NOMO-1 treated with dmso at 0.1 percent for 144 hours (cell line): ENCODE results near the gene PLD4.

Experiments used
- DNase-seq: peaks from one replicate; lab custom pipeline; 2025; ENCODE audit not compliant: unreplicated experiment; lab: John Stamatoyannopoulos, UW

PLD4 gene

GRCh38 chr14:104953896-104954656 is 29.4 kb downstream of the PLD4 start:
- DNase-seq = no peak

GRCh38 chr14:104954746-104955395 is 30.2 kb downstream of the PLD4 start:
- DNase-seq = no peak

DNA sequence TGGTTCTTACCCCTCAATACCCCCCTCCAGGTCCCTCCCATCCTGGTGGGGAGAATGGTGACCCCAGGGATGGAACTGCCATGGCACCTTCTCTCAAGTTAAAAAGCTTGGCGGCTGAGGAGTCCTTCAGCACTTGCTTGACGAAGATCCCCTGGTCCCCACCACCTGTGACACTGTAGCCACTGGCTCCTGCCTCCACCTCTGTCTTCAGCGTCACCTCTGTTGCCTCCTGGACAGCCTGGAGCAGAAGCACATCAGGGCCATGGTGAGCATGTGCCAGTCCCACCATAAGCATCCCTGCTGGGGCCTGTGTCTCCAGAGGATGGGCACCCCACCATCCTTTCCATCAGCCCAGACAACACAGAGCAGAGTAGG is 30.7 kb downstream of the PLD4 start:
- DNase-seq = no peak

GRCh38 chr14:104956290-104956890 is 31.7 kb downstream of the PLD4 start:
- DNase-seq = no peak

DNA sequence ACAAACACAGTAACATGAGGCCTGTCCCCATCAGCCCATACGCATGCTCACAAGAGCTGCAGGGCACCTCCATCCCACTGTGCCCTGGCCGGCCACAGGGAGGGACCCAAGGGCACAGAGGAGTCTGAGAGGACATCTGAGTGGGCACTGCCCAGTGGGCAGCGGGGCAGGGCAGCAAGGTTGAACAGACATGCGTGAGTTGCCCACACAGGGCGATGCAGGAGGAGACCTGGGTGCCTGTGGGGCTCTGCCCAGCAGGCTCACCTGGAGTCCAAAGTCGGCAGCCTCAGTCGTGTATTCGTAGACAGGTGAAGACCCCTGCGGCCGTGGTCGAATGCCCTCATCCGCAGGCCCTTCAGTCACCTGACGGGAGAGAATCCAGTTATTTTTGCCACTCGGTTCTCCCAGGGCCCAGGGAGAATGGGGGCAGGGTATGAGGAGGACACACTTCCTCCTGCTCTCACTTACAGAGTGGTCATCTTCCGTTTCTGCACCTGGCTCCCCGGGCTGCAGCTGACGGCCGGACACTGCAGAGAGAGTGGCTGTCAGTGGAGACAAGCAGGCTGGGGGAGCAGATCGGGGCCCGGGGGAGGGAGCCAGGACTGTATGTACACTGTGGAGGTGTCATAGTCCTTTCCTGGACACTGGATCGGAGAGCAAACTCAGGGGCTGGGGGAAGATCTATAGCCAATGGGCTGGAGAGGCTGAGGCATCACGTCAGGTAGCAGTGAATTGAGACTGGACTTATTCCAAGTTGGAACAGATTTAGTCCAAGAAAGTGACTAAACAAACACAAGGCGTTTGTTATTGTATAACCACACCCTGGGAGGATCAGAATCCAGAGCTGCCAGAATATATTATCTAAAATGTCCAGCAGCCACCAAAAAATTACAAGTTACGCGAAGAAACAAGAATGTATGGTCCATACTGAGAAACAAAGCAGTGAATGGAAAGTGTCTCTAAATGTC is 32.8 kb downstream of the PLD4 start:
- no peak for DNase-seq

DNA sequence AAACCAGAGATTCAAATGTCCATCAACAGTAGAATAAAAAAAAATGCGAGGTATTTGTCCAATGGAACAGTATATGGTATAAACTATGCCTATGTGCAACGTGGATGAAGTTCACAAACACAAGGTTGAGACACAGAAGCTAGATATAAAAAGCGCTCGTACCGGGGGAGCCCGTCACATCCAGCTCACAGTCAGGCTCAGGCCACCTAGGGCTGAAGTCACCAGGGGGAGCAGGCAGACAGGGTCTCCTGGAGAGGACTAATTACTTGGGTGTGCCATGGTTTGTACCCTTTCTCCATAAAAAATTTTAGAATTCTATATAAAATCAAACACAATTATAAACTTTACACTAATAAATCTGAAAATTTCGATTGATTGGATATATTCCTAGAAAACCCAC is 39.9 kb downstream of the PLD4 start:
- DNase-seq = no peak

DNA sequence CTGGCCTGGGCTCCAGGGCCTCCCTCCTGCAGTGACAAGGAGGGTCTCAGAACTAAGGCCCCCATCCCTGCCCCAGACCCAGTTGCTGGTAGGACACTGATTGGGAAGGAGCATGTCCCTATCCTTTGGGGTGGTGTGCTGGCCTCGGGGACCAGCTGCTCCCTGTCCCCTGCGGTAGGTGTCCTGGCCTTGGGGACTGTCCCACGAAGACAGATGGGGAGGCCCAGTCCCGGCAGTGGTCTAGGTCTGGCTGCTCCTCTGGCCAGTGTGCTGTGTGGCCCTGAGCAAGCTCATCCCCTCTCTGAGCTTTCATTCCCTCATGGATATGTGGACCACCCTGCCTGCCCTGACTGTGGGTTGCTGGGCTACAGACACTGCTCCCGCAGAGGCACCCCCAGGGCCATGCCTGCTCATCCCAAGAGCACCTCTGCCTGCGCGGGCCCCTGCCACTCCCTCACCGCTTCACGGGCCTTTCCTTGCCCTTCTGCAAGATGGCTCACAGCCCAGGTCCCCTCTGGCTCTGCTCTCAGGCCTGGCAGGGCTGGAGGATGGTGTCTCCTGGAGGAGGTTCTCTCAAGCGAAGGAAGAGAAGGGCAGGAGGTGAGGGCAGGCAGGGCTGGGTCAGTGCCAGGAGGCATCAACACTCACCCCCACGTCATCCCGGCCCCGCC is 41.0 kb downstream of the PLD4 start:
- DNase-seq = no peak

DNA sequence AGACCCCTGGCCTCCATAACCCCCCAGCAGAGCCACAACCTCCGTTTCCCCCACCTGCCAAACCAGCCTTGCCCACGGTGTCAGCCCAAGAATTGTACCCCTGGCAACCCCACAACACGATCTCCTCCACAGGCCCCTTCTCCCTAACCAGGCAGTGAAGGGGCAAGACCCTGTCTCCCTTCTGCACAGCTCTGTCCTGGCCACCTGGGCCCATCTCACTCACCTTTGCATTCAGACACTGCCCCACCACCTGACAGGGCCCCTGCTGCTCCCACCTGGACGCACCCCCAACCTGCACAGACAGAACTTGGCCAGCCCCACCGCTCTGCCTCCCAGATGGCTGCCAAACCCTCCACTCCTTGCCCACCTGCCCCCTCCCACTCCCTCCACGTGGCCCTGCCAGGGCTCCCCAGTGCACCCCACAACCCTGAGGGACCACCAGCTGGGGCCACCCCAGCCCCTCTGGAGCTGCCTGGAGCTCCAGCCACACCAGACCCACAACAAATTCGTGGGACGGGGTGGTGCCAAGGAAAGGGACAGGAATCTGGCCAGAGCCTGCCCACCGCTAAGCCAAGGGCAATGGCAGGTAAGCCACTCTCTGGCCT is 41.7 kb downstream of the PLD4 start:
- DNase-seq = no peak

DNA sequence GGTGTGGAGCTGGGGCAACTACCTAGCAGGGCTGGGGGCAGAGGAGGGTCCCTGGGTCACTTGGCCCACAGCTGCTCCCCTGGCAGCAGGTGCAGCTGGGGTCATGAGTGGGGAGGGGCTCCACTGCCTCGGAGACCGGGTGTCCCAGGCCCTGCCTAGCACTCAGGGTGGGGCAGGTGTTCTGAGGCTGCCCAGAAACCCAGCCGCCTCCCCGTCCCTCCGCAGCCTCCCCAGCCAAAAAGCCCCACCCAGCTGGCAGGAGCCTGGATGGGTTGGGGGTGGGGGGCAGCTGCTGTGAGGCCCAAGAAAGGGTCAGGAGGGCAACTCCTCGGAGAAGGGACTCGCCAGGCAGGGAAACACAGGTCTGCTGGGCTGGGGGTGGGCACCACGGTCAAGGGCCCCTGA is 42.3 kb downstream of the PLD4 start:
- no peak for DNase-seq

GRCh38 chr14:104967386-104968152 is 42.9 kb downstream of the PLD4 start:
- no peak for DNase-seq

GRCh38 chr14:104968153-104968527 is 43.5 kb downstream of the PLD4 start:
- DNase-seq = no peak

- DNase-seq = no peak
These were observed 44.1 kb downstream of the PLD4 start for GRCh38 chr14:104968541-104969401.

DNA sequence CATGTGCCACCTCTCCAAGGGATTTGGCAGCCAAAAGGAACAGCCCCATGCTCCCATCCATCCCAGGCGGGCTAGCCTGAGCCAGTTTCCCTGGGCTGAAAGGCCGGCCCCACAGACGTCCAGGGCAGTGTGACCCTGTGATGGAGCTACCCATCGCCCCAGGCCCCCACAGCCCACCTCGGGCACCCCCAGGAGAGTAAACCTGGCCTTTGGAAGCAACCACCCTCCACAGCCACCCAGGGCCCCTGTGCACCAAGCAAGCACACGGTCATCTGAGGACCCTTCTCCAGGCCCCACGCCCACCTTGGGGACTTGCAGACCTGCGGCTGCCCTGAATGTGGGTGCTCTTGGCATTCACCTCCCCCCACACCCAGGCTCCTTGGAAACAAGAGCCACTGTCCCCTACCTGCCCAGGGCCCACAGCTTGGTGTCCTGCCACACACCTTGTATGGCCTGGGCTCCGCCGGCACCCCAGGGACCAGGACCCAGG is 45.1 kb downstream of the PLD4 start:
- DNase-seq = no peak

DNA sequence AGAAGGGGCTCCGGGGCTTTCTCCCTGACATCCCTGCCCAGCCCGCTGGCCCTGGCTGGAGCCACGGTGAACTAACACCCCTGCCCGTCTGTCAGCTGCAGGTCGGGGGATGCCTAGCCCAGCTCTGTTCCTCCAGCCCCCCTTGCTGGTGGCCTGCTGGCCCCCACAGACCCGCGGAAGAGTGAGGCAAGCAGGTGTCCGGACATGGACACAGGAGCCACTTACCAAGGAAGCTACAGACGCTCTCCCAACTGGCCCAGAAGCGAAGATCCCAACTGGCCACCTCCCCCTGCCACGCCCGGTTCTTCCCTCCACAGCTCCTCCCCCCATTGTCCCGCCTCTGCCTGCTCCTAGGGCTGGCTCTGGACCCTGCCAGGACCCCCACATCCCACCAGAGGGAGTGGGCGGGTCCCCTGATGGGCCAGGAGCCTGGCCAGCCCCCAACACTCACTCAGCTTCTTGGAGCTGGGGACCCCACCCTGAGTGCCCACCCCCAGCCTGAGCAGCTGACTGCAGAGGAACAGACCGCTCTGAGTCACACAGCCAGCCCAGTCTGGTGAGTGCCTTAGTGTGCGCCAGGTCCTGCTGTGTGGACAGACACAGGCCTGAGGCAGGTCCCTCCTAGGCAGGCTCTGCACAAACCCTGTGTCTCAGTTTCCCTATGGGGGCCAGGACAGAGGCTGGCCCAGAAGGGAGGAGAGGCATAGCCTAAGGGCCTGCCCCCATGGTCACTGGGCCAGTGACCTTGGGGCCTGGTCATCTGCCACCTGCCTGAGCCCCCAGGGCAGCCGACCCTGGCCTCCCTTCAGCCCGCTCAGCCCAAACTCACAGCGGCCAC is 45.8 kb downstream of the PLD4 start:
- DNase-seq = no peak

DNA sequence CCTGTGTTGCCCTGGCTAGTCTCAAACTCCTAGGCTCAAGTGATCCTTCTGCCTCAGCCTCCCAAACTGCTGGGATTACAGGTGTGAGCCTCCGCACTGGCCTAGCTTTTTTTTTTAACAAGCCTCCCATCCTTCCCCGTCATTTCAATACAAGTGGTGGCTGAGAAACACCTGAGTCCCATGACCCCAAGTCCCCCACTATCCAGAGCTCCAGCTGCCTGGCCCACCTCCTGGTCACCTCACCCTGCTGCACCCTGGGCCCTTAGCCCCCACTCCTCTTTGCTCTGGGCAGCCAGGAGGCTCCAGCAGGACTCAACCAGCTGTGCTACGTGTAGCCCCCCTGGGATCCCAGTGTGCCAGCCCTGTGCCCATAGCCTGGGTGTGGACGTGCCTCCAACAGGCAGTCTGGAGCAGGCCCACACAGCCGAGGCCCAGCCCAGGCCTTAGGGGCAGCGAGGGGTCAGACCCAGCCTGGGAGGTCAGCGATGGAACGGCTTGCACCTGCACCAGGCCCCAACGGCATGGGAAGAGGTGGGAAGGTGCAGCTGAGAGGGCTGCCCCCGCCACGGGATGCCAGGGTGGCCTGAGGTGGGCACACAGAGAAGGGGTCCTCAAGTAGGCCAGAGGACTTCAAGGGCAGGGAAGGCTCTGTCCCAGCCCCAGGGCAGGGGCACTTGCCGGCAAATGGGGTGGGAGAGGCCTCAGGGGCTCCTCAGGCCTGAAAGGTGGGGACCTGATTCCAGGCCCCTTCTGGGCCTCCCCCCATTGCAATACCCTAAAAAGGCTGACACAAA is 47.0 kb downstream of the PLD4 start:
- DNase-seq = no peak

DNA sequence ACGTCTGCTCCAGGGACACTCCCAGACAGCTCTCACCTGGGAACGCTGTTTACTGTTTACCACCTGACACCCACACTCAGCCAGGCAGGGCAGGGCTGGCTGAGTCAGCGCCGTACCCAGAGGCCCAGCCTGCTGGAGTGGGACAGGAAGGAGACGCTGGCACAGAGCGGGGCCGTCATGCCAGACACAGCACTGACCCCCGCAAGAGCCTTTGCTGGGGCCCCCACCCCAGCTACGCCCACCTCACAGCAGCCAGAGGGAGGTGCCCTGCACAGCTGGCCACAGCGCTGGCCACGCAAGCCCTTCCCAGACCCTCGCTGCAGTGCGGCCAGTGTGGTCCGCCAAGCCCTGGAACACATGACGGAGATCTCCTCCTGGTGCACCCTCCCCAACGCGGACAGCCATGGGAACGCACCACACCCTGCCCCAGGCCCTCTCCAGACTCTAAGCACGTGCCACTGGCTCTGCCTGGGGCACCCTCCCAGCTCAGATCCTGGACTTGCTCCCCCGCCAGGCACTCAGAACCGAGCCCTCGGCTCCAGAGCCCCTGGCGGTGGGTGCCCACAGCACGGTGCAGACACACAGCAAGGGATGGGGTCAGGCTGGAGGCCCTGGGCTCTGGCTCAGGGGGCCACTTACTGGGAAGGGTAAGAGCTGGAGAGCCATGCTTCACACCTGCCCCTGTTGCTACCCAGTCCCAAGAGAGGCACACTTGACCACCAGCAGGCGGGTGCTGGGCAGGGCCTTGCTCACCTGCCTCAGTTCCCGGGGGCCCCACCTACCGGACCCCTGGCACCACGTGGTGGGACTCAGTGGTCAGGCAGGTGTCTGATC is 47.8 kb downstream of the PLD4 start:
- no peak for DNase-seq
